Stimulated activated CD4-positive, alpha-beta T cell treated with anti-CD3 and anti-CD28 coated beads, Interleukin-1b, Interleukin-23, amount 100 ng/mL, for 24 hours (primary cell): ENCODE results near the gene FAM117B.

Experiments used
- DNase-seq, 4 experiments: peaks; one replicate each; pipeline ENCODE4 v3.0.0-alpha.2; 2020; ENCODE audit warnings: low read depth in 4 of 4, low spot score in 1 of 4

Gene FAM117B

DNA sequence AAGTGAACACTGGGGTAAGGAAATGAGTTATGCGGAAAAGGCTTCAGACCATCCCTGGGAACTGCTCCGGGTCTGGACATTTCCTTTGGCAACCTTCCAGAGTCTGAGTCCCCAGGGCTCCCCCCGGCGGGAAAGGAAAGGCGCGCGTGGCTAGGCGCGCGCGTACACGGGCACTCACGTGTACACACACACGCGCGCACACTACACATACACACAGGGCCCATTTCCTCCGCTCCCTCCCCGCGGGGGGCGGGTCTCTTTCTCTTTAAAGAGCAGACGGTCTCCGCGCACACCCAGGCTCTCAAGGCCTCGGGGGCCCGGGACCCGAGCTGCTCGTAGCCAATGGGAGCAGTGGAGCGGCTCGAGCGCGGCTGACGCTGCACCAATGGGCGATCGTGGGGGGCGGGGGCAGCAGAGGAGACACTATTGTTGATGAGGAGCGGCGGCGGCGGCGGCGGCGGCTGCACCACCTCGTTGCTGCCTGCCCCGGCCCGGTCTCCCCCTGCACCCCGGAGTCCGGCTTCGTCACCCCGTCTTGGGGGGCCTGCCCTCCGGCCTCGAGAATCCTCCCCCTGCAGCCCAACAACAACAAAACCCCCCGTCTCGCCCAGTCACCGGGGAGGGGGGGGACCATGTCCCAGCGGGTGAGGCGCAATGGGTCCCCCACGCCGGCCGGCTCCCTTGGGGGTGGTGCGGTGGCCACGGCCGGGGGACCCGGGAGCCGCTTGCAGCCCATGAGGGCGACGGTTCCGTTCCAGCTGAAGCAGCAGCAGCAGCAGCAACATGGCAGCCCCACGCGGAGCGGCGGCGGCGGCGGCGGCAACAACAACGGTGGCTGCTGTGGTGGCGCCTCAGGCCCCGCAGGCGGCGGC, at the start of gene FAM117B:
TSS of gene FAM117B (plus strand) at position 414 of the 872 bp plus-strand sequence. CDS start at position 633, 219 bp downstream.
- DNase-seq, result peak; percentile 91 to 99 (median 96)

- DNase-seq, result peak; percentile 29 to 49 (median 40)
Measured at GRCh38 chr2:202588647-202589581, 45.9 kb upstream of the FAM117B start.

GRCh38 chr2:202589582-202589949, 45.2 kb upstream of the FAM117B start:
- no peak for DNase-seq

- no peak for DNase-seq
Measured at GRCh38 chr2:202592566-202592965, 42.2 kb upstream of the FAM117B start.

- DNase-seq, result no peak
Measured at GRCh38 chr2:202599105-202599504, 35.7 kb upstream of the FAM117B start.

- DNase-seq, result no peak
Measured at GRCh38 chr2:202599911-202600310, 34.9 kb upstream of the FAM117B start.

DNA sequence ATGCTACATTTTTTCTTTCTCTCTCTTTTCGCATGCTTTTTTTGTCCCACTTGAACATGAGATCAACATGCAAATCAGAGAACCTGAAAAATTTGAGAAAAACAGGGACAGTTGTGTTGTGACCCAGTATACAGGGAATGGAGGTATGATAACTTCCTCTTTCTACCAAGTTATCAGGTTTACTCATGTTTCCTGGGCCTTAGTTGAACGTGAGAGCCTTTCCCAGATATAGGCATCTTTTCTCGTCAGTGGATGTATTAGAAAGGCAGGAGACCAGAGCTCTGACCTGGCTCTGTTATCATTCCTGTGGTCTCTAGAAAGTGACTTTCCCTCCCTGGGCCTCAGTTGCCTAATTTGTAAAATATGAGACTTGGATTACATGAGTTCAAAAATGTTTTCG, 30.1 kb upstream of the FAM117B start:
- no peak for DNase-seq

GRCh38 chr2:202605174-202605573, 29.6 kb upstream of the FAM117B start:
- DNase-seq, result no peak

- DNase-seq, result no peak
Measured at GRCh38 chr2:202608142-202608852, 26.5 kb upstream of the FAM117B start.

- no peak for DNase-seq
Measured at GRCh38 chr2:202609381-202610145, 25.2 kb upstream of the FAM117B start.

DNA sequence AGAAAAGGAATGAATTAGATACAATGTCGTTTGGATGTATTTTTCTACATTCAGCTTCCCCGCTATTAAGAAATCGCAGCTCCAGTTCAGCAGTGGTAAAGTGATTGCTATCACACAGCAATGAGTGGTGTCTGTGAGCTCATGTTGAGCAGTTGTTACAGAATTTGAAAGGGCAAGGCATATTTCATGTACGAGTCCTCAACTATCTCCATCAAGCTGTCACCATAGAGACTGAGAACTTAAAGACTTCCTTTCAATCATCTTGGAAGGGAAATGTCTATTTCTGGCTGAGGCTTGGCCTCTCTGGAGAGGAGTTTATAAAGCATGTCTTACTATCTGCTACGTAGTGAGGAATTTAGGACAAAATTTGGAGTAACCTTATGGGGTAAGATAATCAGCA, 24.4 kb upstream of the FAM117B start:
- no peak for DNase-seq

DNA sequence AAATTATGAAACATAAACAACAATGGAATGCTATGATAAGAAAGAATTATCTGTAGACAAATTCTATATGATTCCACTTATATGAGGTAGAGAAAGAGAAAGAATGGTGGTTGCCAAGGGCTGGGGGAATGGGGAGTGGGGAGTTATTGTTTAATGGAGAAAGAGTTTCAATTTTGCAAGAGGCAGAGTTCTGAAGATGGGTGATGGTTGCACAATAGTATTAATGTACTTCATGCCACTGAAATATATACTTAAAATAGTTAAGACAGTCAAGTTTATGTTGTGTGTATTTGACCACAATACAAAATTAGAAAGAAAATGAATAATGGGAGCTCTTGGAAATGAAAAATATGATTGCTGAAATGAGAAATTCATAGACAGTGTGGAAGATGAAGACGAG, 22.6 kb upstream of the FAM117B start:
- DNase-seq, result no peak

DNA sequence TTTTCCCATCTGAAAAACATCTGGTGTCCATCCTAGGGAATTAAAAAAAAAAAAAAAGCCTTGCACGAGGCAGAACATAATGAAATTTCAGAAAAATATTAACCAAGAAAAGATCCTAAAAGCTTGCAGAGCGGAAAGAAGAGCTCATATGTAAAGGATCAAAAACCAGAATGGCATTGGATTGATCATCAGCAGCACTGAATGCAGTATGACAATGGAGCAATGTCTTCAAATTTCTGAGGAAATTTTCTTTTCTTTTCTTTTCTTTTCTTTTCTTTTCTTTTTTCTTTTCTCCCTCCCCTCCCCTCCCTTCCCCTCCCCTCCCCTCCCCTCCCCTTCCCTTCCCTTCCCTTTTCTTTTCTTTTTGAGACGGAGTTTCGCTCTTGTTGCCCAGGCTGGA, 21.3 kb upstream of the FAM117B start:
- no peak for DNase-seq

DNA sequence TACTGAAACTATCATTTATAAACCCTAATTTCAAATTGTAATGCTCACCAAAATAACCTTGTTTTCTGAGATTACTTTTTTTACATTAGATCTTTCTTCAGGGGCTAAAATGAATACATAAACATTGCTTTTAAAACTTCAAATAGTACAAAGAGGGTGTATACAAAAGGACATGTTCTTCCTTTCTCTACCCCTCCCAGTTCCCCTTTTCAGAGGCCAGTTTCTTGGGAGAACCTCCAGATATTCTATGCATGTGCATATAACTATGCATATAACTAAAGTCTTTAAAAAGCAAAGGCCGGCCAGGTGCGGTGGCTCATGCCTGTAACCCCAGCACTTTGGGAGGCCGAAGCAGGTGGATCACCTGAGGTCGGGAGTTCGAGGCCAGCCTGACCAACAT, 10.6 kb upstream of the FAM117B start:
- no peak for DNase-seq

- DNase-seq, result no peak
Measured at GRCh38 chr2:202627042-202627441, 7.7 kb upstream of the FAM117B start.

GRCh38 chr2:202628646-202629198, 6.0 kb upstream of the FAM117B start:
- DNase-seq, result no peak

- DNase-seq, result no peak
Measured at GRCh38 chr2:202632682-202633290, 2.0 kb upstream of the FAM117B start.

- DNase-seq, result no peak
Measured at GRCh38 chr2:202633470-202633869, 1.3 kb upstream of the FAM117B start.

DNA sequence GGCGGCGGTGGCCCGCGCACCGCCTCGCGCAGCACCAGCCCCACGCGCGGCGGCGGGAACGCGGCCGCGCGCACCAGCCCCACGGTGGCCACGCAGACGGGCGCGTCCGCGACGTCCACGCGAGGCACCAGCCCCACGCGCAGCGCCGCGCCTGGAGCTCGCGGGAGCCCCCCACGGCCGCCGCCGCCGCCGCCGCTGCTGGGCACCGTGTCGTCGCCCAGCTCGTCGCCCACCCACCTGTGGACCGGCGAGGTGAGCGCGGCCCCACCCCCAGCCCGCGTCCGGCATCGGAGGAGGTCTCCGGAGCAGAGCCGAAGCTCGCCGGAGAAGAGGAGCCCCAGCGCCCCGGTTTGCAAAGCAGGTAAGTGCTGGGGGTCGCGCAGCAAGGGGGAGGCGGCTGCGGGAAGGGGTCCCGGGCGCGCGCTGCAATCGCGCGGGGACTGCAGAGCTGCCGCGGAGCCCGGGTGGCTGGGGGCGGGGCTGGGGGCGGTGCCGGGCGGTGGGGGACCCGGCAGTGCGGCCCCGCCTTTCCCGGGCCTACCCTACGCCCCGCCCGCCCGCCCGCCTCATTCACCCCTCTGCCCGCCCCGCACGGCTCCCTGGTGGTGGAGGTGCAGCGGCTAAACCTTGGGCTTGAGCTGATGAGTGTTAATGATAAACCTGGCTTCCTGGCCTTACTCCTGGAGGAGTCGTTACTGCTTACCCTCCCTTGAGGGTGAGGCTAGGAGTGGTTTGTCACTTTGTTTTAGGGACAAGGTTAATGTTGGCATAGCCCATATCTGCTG, 851 bp downstream of the FAM117B start:
- DNase-seq, result peak; percentile 65 to 81 (median 76)
